HG03103 (cell line): Measurements from ENCODE around the gene VSX1.

Source experiments
- ATAC-seq: cut with Tn5 transposase; IDR thresholded peaks from one replicate; pipeline ENCODE4 v1.9.1; 2021; ENCODE audit warnings: low read depth; ENCODE audit not compliant: unreplicated experiment

The VSX1 gene

DNA sequence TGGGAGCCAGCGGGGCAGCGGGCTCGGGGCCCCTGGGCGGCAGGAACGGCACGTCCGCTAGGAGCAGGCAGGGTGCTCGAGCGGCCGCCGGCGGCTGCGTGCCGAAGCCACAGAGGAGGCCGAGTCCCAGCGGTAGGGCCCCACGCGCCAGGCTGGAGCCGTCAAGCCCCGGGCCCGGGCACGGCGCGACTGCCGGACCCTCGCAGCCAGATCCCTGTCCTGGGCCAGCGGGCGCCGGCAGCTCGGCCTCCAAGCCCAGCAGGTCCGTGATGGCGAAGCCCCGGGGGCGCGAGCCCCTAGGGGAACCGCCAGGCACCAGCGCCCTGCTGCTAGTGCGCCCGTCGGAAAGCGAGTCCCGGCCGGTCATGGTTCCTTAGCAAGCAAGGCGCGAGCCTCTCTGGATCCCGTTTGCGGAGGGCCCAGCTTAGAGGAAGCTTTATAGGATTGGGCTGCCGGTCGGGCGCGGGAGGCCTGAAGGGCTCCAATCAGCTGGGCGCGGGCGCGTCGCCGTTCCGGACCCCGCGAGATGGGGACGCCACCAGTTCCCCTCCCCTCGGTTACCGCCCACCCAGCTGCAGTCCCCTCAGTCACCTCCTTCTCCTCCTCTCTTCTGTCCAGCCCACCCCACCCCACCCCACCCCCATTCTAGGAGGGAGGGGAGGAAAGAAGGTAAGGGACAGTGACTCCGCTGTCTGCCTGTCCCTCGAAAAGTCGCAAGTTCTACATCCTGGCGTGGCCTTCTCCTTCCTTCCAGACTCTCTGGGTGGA, at the start of gene VSX1:
Gene VSX1 (minus strand): TSS at position 412 of the 768 bp plus-strand sequence. CDS start 45 bp downstream, at position 367.
- no peak for ATAC-seq

DNA sequence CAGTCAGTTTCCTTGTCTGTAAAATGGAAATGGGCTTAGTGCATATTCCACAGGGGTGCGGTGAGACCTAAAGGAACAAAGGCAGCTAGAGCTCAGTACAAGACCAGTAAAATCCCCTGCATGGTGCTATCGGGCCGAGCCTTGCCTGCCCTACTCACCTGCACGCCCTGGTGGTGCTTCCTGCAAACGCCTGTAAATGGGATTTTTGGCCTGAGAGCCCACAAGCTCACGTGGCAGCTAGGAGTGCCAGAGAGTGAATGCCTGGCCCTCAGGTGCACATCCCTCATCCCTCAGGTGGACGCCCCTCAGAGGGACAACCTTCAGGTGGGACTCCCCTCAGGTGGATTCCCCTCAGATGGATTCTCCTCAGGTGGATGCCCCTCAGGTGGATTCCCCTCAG, 48.0 kb upstream of the VSX1 start:
- no peak for ATAC-seq

DNA sequence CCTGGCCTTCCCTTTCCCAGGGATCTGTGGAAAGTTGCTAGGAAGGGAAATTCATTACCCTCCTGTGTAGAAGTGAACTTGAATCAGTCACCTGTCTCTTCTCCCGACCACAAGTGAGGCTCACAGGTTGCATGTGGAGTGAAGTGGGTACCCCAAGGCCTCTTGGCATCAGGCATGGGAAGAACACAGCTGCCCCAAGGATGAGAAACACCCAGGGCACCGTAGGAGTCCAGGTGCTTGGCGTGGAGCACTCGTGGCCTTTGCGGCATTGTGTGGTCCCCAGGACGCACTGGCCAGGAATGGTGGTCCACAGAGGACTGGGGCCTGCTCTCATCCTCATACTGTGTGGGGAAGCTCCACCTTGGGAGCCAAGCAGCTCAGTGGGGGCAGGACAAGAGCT, 47.5 kb upstream of the VSX1 start:
- ATAC-seq: no peak

DNA sequence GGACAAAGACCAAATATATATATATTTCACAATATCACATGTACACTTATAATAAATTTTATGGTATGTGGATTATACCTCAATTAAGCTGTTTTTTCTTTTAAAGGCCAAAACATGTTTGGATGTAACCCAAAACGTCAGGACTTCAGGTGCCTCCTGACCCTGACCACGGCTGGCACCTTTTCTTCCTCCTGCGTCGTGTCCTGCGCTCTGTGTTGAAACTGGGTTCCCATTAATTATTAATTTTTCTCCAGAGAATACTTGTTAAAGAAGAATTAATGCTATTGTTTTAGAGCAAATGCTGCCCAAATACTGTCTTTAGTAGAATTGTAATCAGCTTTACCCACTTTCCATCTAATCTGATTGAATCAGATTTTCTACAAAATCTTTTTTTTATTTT, 46.7 kb upstream of the VSX1 start:
- ATAC-seq: no peak

DNA sequence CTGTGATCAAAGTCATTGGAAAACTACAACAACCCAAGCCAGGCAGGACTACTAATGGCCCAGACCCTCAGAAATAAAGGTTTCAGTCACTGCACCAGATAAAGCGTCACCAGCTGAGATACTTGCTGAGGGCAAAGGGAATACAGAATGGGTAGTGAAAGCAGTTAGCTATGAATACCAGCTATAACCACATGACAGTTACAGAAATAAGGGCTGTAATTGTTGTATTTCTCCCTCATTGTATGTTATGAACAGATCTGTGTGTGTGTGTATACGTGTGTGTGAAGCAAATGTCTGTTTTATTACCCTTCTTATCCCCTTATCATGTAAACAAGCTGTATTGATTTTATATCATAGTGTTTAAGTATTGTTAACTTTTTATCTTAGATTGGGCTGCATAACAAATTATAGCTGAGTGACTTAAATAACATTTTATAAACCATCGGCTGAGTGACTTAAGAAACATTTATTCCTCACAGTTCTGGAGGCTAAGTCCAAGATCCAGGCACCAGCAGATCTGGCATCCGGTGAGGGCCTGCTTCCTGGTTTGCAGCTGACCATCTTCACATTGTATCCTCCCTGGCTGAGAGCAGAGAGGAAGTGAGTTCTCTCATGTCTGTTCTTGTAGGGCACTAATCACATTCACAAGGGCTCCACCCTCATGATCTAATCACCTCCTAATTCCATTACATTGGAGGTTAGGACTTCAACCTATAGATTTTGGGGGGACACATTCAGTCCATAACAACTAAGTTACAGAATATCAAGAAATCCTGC, 46.0 kb upstream of the VSX1 start:
- ATAC-seq: no peak

DNA sequence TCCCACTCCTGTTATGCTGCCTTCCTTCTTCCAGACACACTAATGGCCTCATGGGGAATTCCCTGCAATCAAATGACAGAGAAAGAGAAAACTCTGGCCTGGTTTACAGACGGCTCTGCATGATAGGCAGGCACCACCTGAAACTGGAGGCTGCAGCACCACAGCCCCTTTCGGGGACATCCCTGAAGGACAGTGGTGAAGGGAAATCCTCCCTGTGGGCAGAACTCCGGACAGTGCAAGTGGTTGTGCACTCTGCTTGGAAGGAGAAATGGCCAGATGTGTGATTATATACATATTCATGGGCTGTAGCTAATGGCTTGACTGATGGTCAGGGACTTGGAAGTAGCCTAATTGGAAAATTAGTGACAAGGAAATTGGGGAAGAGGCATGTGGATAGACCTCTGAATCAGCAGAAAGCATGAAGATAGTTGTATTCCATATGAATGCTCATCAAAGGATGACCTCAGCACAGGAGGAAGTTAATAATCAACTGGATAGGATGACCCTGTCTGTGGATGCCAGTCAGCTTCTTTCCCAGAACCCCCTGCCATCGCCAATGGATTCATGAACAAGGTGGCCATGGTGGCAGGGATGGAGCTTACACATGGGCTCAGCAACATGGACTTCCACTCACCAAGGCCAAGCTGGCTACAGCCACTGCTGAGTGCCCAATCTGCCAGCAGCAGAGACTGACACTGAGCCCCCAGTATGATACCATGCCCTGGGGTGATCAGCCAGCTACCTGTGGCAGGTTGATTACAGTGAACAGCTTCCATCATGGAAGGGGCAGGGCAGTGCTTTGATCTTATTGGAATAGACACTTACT, 44.5 kb upstream of the VSX1 start:
- no peak for ATAC-seq

DNA sequence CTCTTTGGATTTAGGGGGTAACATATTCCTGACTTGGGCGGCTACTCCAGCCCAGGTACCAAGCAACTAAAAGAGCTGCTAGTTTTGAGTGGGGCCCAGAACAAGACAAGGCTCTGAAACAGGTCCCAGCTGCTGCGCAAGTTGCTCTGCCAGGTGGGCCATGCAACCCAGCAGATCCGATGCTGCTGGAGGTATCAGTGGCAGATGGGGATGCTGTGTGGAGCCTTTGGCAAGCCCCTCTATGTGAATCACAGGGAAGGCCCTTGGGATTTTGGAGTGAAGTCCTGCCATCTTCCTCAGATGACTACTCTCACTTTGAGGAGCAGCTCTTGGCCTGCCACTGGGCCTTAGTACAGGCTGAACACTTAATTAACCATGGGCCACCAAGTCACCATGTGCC, 43.7 kb upstream of the VSX1 start:
- no peak for ATAC-seq

DNA sequence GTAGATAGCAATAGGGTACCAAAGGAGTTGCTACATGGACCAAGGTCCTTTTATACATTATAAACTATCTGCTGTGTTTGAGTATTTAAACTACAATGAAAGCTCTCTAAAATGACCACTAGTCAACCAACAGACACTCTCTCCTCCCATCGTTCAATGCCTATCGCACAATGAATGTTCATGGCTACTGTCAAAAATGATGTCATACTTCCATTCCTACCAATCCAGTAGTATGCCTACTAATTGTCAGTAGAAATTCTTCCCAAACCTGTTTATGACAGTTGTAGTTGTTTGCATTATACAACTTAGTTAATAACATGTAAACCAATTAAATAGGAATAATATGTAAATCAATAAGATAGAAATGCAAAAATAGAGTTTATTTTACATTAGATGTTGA, 39.0 kb upstream of the VSX1 start:
- no peak for ATAC-seq

DNA sequence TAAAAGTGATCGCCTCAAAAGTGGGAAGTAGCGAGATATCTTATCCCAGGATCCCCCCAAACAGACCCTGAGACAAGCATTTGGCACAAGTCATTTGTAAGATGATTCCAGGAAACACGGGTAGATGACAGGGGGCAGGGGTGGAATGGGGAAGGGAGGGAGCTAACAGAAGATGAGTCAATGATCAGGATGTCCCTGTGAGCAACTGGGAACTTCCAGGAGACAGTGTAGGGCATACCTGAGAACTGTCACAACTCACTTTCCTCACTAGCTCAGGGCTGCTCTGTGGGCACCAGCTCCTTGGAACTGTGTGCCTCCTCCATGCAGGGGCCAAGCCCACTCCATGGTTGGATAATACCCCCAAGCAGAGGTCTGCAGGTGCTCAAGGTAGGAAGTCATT, 38.5 kb upstream of the VSX1 start:
- ATAC-seq: no peak

DNA sequence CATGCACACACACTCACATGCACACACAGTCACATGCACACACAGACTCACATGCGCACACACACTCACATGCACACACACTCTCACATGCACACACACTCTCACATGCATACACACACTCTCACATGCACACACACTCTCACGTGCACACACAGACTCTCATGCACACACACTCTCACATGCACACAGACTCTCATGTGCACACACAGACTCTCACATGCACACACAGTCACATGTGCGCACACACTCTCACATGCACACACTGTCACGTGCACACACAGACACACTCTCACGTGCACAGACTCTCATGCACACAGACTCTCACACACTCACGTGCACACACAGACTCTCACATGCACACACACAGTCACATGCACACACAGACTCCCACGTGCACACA, 36.6 kb upstream of the VSX1 start:
- no peak for ATAC-seq

DNA sequence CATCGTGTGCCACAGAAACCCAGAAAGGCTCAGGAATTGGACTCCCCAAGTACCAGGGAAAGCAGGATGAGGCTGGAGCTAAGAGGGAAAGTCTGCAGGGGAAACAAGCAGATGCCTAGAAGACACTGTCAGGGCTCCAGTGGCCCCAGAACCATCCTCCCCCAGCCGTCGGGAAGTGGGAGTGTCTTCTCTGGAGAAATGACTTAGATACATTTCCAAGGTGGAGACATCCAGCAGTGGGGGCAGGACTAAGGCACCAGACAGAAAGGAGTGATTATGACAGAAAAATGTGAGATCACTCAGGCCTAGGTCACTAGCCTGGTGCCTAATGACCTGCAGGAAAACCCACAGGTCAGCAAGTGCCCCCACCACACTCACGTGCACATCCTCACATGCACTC, 36.0 kb upstream of the VSX1 start:
- no peak for ATAC-seq

DNA sequence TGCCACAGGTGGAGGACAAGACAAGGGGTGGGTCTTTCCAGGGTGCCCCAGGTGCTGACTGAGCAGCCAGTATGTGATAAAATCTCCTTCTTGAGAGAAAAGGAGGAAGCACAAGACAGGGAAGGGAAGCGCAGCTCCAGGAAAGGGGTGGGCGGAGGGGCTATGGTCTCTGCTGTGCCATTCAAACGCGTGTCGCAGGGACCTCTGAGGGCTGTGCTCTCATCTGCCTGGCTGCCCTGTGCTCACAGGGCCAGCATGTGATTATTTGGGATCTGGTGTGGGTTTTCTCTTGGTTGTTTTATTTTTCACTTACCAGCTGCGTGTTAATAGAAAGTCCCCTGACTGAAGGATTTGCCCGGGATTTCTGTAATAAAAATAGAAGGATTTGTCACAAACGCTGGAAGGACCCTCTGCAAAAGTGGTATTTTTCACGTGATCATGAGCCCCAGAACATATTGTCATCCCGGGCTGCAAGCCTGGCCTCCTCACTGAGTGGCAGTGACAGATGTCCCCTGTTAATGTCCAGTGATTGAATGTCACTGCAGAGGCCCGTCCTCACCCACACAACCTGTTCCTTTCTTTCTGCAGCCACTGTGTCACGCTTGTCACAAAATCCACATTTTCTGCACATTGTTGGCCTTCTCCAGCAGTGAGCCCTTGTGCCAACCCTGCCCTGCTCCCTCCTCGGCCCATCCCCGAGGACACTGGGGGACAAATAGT, 35.0 kb upstream of the VSX1 start:
- no peak for ATAC-seq

DNA sequence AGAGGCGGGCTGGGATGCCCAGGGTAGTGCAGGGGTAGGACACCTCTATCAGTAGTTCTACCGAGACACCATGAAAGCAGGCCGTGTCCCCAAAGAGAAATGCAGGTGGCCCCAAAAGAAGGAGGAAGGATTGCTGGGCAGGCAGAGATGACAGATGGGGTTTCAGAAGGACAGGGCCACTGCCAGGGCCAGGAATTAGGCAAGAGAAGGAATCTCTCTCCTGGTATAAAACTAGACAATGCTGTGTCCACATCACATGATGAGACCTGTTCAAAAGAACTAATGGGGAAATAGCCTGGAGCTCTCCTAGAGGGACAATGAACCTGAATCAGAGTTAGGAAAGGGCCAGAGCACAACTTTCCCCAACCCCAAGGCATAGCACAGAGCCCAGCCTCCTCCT, 21.6 kb upstream of the VSX1 start:
- no peak for ATAC-seq

DNA sequence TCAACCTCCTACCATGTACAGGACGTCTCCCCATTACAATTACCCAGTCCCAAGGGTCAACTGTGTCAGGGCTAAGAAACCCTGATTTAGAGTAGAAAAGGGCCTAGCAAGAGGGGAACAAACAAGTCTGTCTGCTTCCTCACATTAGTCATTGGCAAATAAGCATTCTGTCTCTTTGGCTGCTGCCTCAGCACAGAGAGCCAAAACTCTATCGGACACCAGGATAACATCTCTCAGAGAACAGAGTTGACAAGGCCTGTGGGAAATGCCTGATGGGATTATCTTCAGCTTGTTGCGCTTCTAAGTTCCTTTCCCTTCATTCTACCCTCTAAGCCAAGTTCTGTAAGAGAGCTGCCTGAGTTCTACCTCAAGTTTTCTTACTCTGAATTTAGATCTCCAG, 19.0 kb upstream of the VSX1 start:
- no peak for ATAC-seq

DNA sequence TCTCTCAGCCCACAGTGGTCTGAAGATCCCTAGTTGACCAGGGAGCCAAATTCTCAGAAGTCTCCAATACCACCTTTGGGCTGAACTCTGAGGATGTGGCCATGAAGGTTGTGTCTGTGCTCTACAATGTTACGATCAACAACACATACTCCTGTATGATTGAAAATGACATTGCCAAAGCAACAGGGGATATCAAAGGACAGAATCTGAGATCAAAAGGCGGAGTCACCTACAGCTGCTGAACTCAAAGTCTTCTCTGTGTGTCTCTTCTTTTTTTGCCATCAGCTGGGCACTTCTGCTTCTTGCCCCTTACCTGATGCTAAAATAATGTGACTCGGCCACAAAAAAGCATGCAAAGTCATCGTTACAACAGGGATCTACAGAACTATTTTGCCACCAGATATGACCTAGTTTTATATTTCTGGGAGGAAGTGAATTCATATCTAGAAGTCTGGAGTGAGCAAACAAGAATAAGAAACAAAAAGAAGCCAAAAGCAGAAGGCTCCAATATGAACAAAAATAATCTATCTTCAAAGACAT, 17.7 kb upstream of the VSX1 start:
- ATAC-seq: no peak

DNA sequence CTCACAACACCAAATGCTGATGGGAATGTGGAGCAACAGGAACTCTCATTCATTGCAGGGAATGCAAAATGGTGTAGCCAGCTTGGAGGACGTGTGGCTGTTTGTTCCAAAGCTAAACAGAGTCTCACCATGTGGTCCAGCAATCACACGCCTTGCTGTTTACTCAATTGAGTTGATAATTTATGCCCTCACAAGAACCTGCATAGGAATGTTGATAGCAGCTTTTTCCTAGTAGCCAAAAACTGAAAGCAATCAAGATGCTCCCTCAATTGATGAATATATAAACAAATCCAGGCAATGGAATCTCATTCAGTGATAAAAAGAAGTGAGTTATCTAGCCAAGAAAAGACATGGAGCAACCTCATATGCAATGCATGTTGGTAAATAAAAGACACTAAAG, 15.6 kb upstream of the VSX1 start:
- no peak for ATAC-seq

DNA sequence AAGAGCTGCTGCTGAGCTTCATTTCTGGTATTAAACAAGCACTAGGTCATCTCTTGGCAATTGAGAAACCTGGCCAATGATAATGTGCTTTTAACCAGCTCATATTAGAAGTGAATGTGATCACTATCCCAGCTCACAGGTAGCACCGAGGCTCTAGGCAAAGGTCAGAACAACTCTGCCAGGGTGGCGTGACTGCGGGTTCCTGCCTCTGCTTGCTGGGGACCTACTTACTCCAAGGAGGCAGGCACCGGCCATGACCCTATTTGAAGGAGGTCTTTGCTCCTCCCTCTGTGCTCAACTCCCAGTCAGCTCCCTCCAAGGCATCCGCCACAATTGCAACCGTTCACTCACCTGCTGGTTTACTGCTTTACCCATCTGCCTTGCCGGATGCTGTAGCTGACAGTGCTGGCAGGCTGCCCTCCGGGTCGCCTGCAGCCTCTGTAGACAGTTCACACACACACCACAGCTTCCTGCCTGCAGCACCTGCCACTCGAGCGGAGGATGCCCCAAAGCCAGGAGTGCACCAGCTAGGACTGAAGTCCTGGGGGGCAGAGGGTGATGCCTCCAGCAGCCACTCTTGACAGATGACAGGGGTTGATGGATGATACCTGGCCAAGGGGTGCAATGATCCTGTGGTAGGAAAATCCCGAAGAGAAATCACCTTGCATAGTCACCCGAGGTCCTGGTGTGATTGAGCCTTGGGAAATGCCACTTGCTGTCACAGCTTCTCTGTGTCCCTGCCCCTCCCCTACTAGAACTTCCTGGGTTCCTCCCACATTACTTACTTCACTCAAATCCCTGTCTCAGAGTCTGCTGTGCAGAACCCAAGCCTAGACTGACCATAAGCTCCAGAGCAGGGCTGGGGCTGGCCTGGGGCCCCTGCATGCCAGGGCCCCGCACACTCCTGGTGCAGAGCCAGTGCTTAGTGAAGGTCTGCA, 8.8 kb upstream of the VSX1 start:
- peak; percentile 83 for ATAC-seq

DNA sequence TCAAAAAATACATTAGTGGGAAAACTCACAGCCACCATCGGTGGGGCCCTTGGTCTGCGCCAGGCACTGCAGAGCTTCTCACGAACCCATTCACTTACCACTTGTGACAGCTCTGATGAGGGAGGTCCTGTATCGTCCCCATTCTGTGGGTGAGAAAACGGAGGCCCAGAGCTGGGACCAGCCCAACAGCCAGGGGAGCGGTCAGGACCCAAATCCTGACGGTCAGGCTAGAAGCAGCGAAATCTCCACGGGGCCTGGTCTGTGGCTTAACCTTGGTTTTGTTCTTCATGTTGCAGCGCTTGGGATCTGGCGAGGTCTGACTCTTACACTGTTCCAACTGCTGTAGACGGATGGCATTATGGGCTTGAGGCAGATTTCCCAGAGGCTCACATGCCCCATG, 7.7 kb upstream of the VSX1 start:
- no peak for ATAC-seq

DNA sequence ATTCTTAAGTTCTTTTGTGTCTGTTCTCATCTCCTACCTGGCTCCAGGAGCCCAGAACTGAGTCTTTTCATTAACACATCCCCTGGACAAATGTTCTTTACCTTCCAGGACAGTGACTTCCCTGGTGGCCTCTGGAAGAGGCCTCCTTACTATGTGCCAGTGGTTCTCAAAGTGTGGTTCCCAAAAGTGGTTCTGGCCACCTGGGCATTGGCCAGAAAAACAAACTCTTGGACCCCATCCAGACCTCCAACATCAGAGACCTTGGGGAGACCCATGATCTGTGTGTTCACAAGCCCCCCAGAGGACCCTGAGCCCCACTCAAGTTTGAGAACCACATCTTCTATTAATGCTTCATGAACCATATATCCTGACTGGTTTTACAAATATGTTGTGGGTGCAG, 7.2 kb upstream of the VSX1 start:
- no peak for ATAC-seq
